GM19240 (cell line): ENCODE measurements around the gene SPHK1.

Source experiments
- DNase-seq: peaks from one replicate; pipeline ENCODE4 v3.0.0; 2011; ENCODE audit warnings: low spot score; ENCODE audit not compliant: insufficient read length

The SPHK1 gene

GRCh38 chr17:76432712-76433336 lies 48.4 kb downstream of the SPHK1 start:
- DNase-seq = no peak

GRCh38 chr17:76433693-76434092 lies 49.3 kb downstream of the SPHK1 start:
- DNase-seq = no peak

GRCh38 chr17:76434870-76435269 lies 50.5 kb downstream of the SPHK1 start:
- no peak for DNase-seq

GRCh38 chr17:76435751-76436150 lies 51.3 kb downstream of the SPHK1 start:
- no peak for DNase-seq
